Mammary epithelial cell (primary cell): Measurements from ENCODE around the gene TRERF1.

ENCODE experiments used
- CTCF ChIP-seq, 2 donors: IDR thresholded peaks in 1 of 2; conservative IDR thresholded peaks in 1 of 2; 2 replicates each; pipeline ENCODE4 v1.5.1; 2011 to 2012; ENCODE audit warnings: inconsistent platforms in 2 of 2, low read length in 2 of 2, mild to moderate bottlenecking in 2 of 2, control low read depth in 1 of 2, low read depth in 1 of 2; ENCODE audit not compliant: insufficient read depth in 1 of 2; ENCODE audit errors: extremely low read depth in 1 of 2
- EZH2 ChIP-seq: IDR thresholded peaks from 2 replicates; pipeline ENCODE4 v1.6.1; 2012; ENCODE audit warnings: low read length, inconsistent platforms, borderline replicate concordance

- no peak for TF ChIP-seq CTCF (conservative IDR thresholded peaks at IDR 0.05 in 1 of 2, IDR thresholded peaks at IDR 0.05 in 1 of 2; ENCODE audit: extremely low read depth in 1 of 2, insufficient read depth in 1 of 2, low read depth in 1 of 2, low read length in 2 of 2)
- TF ChIP-seq EZH2 = no peak
Measured at GRCh38 chr6:42313941-42314570, 137.7 kb downstream of the TRERF1 start.
